ENCODE measurements around the gene COL28A1.

GRCh38 chr7:7486362-7486761, 49.3 kb downstream of the COL28A1 start:
- TF ChIP-seq GATA1 (IDR thresholded peaks at IDR 0.05; ENCODE audit: low read depth, low read length) (no peak), POLR2A (IDR thresholded peaks at IDR 0.05; ENCODE audit: low read length) (no peak)

Data from erythroblast (primary cell).